ENCODE measurements around the gene USP9X. TPM values are rescaled to one million over a fixed set of nuclear protein-coding genes. Genes with fewer than 3 reads are reported as not detected.

USP9X gene
- total and polyA plus RNA-seq, 2 donors (not counting 3 experiments of a cell fraction or from before 2014, with no cell fraction given), result 13.7 to 66.8 TPM

- Histone ChIP-seq H3K79me2 (ENCODE audit: control insufficient read depth, insufficient read depth, low read length) (no peaks in the 10 kb centered on the region), H3K4me1 (ENCODE audit: control insufficient read depth, extremely low read depth, insufficient read depth, low read length) (peaks cover 8% of the 10 kb centered on the region), H3K36me3 (ENCODE audit: control insufficient read depth in 2 of 2, extremely low read depth in 1 of 2, insufficient read depth in 2 of 2, low read length in 2 of 2) (peaks cover 2 to 7% of the 10 kb centered on the region in 2 experiments), H3K4me3 (replicated peaks in 1 of 3; ENCODE audit: insufficient read depth in 1 of 3, low read depth in 1 of 3, low read length in 3 of 3) (no peak overlapping the region), H4K20me1 (replicated peaks; ENCODE audit: control insufficient read depth, extremely low read depth, insufficient read depth, low read length) (no peaks in the 10 kb centered on the region), H3K27ac (ENCODE audit: insufficient read depth, low read depth, low read length) (no peak overlapping the region), H3K9ac (replicated peaks; ENCODE audit: extremely low read depth, insufficient read depth, low read length) (no peak overlapping the region), H3K9me3 (replicated peaks; ENCODE audit: control insufficient read depth, insufficient read depth, low read length) (no peaks in the 10 kb centered on the region), H3K4me2 (ENCODE audit: insufficient read depth, low read length) (no peak overlapping the region), H3K9me1 (replicated peaks; ENCODE audit: control insufficient read depth, extremely low read depth, insufficient read depth, low read length) (no peaks in the 10 kb centered on the region), H3K27me3 (ENCODE audit: control insufficient read depth in 2 of 2, insufficient read depth in 2 of 2, low read length in 2 of 2) (no peaks in the 10 kb centered on the region), H2AFZ (ENCODE audit: low read depth, low read length) (no peak overlapping the region)
- no TSS peak for BruUV-seq (replicated peaks)
- DNase-seq (ENCODE audit: low read depth, low spot score) (no peak), FAIRE-seq (no peak)
- TF ChIP-seq GATA2 (IDR thresholded peaks at IDR 0.05; ENCODE audit: insufficient read depth, insufficient read length, low read depth, low read length), result no peak
- no peak for TF ChIP-seq MYC (IDR thresholded peaks at IDR 0.05; ENCODE audit: low read depth, low read length)
- TF ChIP-seq POLR2A (IDR thresholded peaks at IDR 0.05; ENCODE audit: low read depth, low read length), result no peak
- TF ChIP-seq JUN (IDR thresholded peaks at IDR 0.05; ENCODE audit: borderline replicate concordance, insufficient read depth, insufficient read length, low read depth), result no peak
- no peak for TF ChIP-seq POLR2AphosphoS5 (IDR thresholded peaks at IDR 0.05; ENCODE audit: insufficient read depth, low read depth, low read length)
- no peak for TF ChIP-seq EZH2 (IDR thresholded peaks at IDR 0.05; ENCODE audit: borderline replicate concordance, low read depth, low read length, severe bottlenecking)
- TF ChIP-seq, protein P1, sequence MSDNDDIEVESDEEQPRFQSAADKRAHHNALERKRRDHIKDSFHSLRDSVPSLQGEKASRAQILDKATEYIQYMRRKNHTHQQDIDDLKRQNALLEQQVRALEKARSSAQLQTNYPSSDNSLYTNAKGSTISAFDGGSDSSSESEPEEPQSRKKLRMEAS (IDR thresholded peaks at IDR 0.05; ENCODE audit: insufficient read depth, insufficient read length), result no peak
- no peak for TF ChIP-seq FOS (IDR thresholded peaks at IDR 0.05; ENCODE audit: borderline replicate concordance, insufficient read depth, low read length)
- intact Hi-C loops (cut with micrococcal nuclease) (no loop called here), dilution Hi-C loops (cut with MboI; ENCODE audit: extremely low pct_ligation_motif_present, low sequenced_read_pairs) (no loop called here)
- ChIA-PET POLR2A (no interaction called here), CTCF (no interaction called here)
These were observed 149.7 kb downstream of the USP9X start for GRCh38 chrX:41234962-41235361.

GRCh38 chrX:41236629-41237028 is 151.4 kb downstream of the USP9X start:
- no peak overlapping the region for H2AFZ ChIP-seq (ENCODE audit: low read depth, low read length)
- H3K27me3 ChIP-seq (ENCODE audit: control insufficient read depth in 2 of 2, insufficient read depth in 2 of 2, low read length in 2 of 2), result no peaks in the 10 kb centered on the region
- POLR2A ChIA-PET, result no interaction called here
- TF ChIP-seq FOS (IDR thresholded peaks at IDR 0.05; ENCODE audit: borderline replicate concordance, insufficient read depth, low read length) (no peak), GATA2 (IDR thresholded peaks at IDR 0.05; ENCODE audit: insufficient read depth, insufficient read length, low read depth, low read length) (no peak), CTCF (IDR thresholded peaks at IDR 0.05; ENCODE audit: extremely low read depth in 1 of 2, insufficient read depth in 1 of 2, low read depth in 1 of 2, low read length in 2 of 2) (no peak), JUN (IDR thresholded peaks at IDR 0.05; ENCODE audit: borderline replicate concordance, insufficient read depth, insufficient read length, low read depth) (no peak), POLR2AphosphoS5 (IDR thresholded peaks at IDR 0.05; ENCODE audit: insufficient read depth, low read depth, low read length) (no peak), POLR2A (IDR thresholded peaks at IDR 0.05; ENCODE audit: low read depth, low read length) (no peak), MYC (IDR thresholded peaks at IDR 0.05; ENCODE audit: low read depth, low read length) (no peak), EZH2 (IDR thresholded peaks at IDR 0.05; ENCODE audit: borderline replicate concordance, low read depth, low read length, severe bottlenecking) (no peak)
- TF ChIP-seq, protein P1 (IDR thresholded peaks at IDR 0.05; ENCODE audit: insufficient read depth, insufficient read length), result no peak
- CTCF ChIA-PET, result interaction anchor here (1.6 kb wide), 1 partner anchor 16 kb away, joined by 5 read pairs; no protein-coding TSS in a partner anchor
- dilution Hi-C loops (cut with MboI; ENCODE audit: extremely low pct_ligation_motif_present, low sequenced_read_pairs) (no loop called here), intact Hi-C loops (cut with micrococcal nuclease) (no loop called here)
- H3K4me2 ChIP-seq (ENCODE audit: insufficient read depth, low read length), result no peak overlapping the region
- FAIRE-seq (no peak), DNase-seq (ENCODE audit: low read depth, low spot score) (no peak)
- H3K36me3 ChIP-seq (ENCODE audit: control insufficient read depth in 2 of 2, extremely low read depth in 1 of 2, insufficient read depth in 2 of 2, low read length in 2 of 2), result peaks cover 0 to 3% of the 10 kb centered on the region in 2 experiments
- H3K27ac ChIP-seq (ENCODE audit: insufficient read depth, low read depth, low read length), result no peak overlapping the region
- H4K20me1 ChIP-seq (replicated peaks; ENCODE audit: control insufficient read depth, extremely low read depth, insufficient read depth, low read length), result no peaks in the 10 kb centered on the region
- no peak overlapping the region for H3K9ac ChIP-seq (replicated peaks; ENCODE audit: extremely low read depth, insufficient read depth, low read length)
- BruUV-seq (replicated peaks), result no TSS peak
- no peaks in the 10 kb centered on the region for H3K9me1 ChIP-seq (replicated peaks; ENCODE audit: control insufficient read depth, extremely low read depth, insufficient read depth, low read length)
- no peaks in the 10 kb centered on the region for H3K9me3 ChIP-seq (replicated peaks; ENCODE audit: control insufficient read depth, insufficient read depth, low read length)
- peaks cover 8% of the 10 kb centered on the region for H3K4me1 ChIP-seq (ENCODE audit: control insufficient read depth, extremely low read depth, insufficient read depth, low read length)
- no peak overlapping the region for H3K4me3 ChIP-seq (replicated peaks in 1 of 3; ENCODE audit: insufficient read depth in 1 of 3, low read depth in 1 of 3, low read length in 3 of 3)
- H3K79me2 ChIP-seq (ENCODE audit: control insufficient read depth, insufficient read depth, low read length), result no peaks in the 10 kb centered on the region
